ENCODE measurements around the gene GABPB1.

- TF ChIP-seq CTCF (IDR thresholded peaks at IDR 0.05) (no peak), POLR2AphosphoS5 (IDR thresholded peaks at IDR 0.05) (no peak)
These were observed 129.1 kb downstream of the GABPB1 start for GRCh38 chr15:50225938-50226337.
